HEK293 (cell line): Measurements from ENCODE around the gene SMTNL2.

Source experiments
- CTCF ChIA-PET: fragments of 350-600 bp; formaldehyde crosslinking; extraction: SDS; loops from one replicate; lab custom pipeline; 2021; ENCODE audit warnings: antibody characterized with exemption; lab: Yijun Ruan, JAX
- POLR2A ChIA-PET: fragments of 300-600 bp; formaldehyde crosslinking; extraction: SDS; loops from one replicate; lab custom pipeline; 2020; ENCODE audit warnings: antibody characterized with exemption, inconsistent platforms; lab: Yijun Ruan, JAX
- H3K27ac ChIP-seq: fragments of 200-500 bp; sonication (Bioruptor generic); 2 replicates; pipeline ENCODE4 v1.5.1; 2014; ENCODE audit warnings: low read depth, low read length, control low read depth, inconsistent platforms; ENCODE audit errors: extremely low read depth
- H3K36me3 ChIP-seq, 2 experiments: fragments of 200-500 bp in 1 of 2; sonication (Bioruptor generic) in 1 of 2; 1 replicate in 1 of 2; 2 replicates in 1 of 2; pipeline ENCODE4 v1.5.1; 2014 to 2017; ENCODE audit warnings: inconsistent platforms in 2 of 2, low read length in 2 of 2; ENCODE audit not compliant: control insufficient read depth in 2 of 2, insufficient read depth in 1 of 2
- H3K4me1 ChIP-seq: fragments of 200-500 bp; sonication (Bioruptor generic); 2 replicates; pipeline ENCODE4 v1.5.1; 2014; ENCODE audit warnings: mild to moderate bottlenecking, low read length, inconsistent platforms; ENCODE audit not compliant: control insufficient read depth, insufficient read depth
- H3K4me3 ChIP-seq: 2 replicates; pipeline ENCODE4 v1.5.1; 2011; ENCODE audit warnings: low read depth, mild to moderate bottlenecking, control low read depth, low read length, moderate library complexity
- H3K9me3 ChIP-seq: fragments of 200-500 bp; sonication (Bioruptor generic); 2 replicates; pipeline ENCODE4 v1.5.1; 2014; ENCODE audit warnings: low read depth, low read length, inconsistent platforms; ENCODE audit not compliant: control insufficient read depth, insufficient read depth
- HOXC10 ChIP-seq: sonication (generic); formaldehyde crosslinking; IDR thresholded peaks from 2 replicates; pipeline ENCODE4 v1.8.1; 2023; ENCODE audit warnings: mild to moderate bottlenecking, missing genetic modification reagents
- SCRT2 ChIP-seq: fragments of 450-650 bp; formaldehyde crosslinking; IDR thresholded peaks from 2 replicates; pipeline ENCODE4 v1.5.1; 2016; ENCODE audit warnings: missing biosample characterization, missing genetic modification characterization
- SP7 ChIP-seq: fragments of 450-650 bp; formaldehyde crosslinking; IDR thresholded peaks from 2 replicates; pipeline ENCODE4 v1.5.1; 2016; ENCODE audit warnings: missing biosample characterization, missing genetic modification characterization
- TCF7L2 ChIP-seq: IDR thresholded peaks from 2 replicates; pipeline ENCODE4 v1.6.1; 2011; ENCODE audit warnings: low read depth, mild to moderate bottlenecking, inconsistent platforms, low read length, moderate library complexity, borderline replicate concordance
- YY2 ChIP-seq: fragments of 450-650 bp; formaldehyde crosslinking; IDR thresholded peaks from 2 replicates; pipeline ENCODE4 v1.5.1; 2016; ENCODE audit warnings: missing biosample characterization, missing genetic modification characterization
- ZEB2 ChIP-seq: fragments of 450-650 bp; formaldehyde crosslinking; IDR thresholded peaks from 2 replicates; pipeline ENCODE4 v1.5.1; 2016; ENCODE audit warnings: missing biosample characterization, missing genetic modification characterization
- ZNF335 ChIP-seq: fragments of 450-650 bp; formaldehyde crosslinking; conservative IDR thresholded peaks from 2 replicates; pipeline ENCODE4 v1.5.1; 2016; ENCODE audit warnings: missing biosample characterization, missing genetic modification characterization
- ZNF366 ChIP-seq: fragments of 450-650 bp; formaldehyde crosslinking; conservative IDR thresholded peaks from 2 replicates; pipeline ENCODE4 v1.5.1; 2016; ENCODE audit warnings: missing biosample characterization, missing genetic modification characterization
- ZNF394 ChIP-seq: fragments of 450-650 bp; formaldehyde crosslinking; IDR thresholded peaks from 2 replicates; pipeline ENCODE4 v1.5.1; 2016; ENCODE audit warnings: missing biosample characterization, missing genetic modification characterization, mild to moderate bottlenecking, moderate library complexity, borderline replicate concordance
- ZNF561 ChIP-seq: fragments of 450-650 bp; IDR thresholded peaks from 2 replicates; pipeline ENCODE4 v1.5.1; 2018; ENCODE audit warnings: missing biosample characterization, missing genetic modification characterization, borderline replicate concordance
- ZNF600 ChIP-seq: fragments of 450-650 bp; formaldehyde crosslinking; IDR thresholded peaks from 2 replicates; pipeline ENCODE4 v1.5.1; 2016; ENCODE audit warnings: missing biosample characterization, missing genetic modification characterization
- ZNF629 ChIP-seq: fragments of 450-650 bp; formaldehyde crosslinking; IDR thresholded peaks from 2 replicates; pipeline ENCODE4 v1.5.1; 2017; ENCODE audit warnings: missing biosample characterization, missing genetic modification characterization
- ZNF654 ChIP-seq: fragments of 450-650 bp; formaldehyde crosslinking; IDR thresholded peaks from 2 replicates; pipeline ENCODE4 v1.5.1; 2016; ENCODE audit warnings: low read depth, missing biosample characterization, missing genetic modification characterization
- ZSCAN23 ChIP-seq: fragments of 450-650 bp; formaldehyde crosslinking; IDR thresholded peaks from 2 replicates; pipeline ENCODE4 v1.5.1; 2016; ENCODE audit warnings: missing biosample characterization, missing genetic modification characterization
- TF ChIP-seq, protein P1 (sequence below): fragments of 450-650 bp; formaldehyde crosslinking; IDR thresholded peaks from 2 replicates; pipeline ENCODE4 v1.5.1; 2016; ENCODE audit warnings: missing biosample characterization, missing genetic modification characterization
- TF ChIP-seq, protein P2 (sequence below): fragments of 450-650 bp; formaldehyde crosslinking; IDR thresholded peaks from 2 replicates; pipeline ENCODE4 v1.5.1; 2017; ENCODE audit warnings: missing biosample characterization, missing genetic modification characterization
- TF ChIP-seq, protein P3 (sequence below): fragments of 450-650 bp; formaldehyde crosslinking; conservative IDR thresholded peaks from 2 replicates; pipeline ENCODE4 v1.5.1; 2016; ENCODE audit warnings: low read depth, missing biosample characterization, missing genetic modification characterization

SMTNL2 gene

DNA sequence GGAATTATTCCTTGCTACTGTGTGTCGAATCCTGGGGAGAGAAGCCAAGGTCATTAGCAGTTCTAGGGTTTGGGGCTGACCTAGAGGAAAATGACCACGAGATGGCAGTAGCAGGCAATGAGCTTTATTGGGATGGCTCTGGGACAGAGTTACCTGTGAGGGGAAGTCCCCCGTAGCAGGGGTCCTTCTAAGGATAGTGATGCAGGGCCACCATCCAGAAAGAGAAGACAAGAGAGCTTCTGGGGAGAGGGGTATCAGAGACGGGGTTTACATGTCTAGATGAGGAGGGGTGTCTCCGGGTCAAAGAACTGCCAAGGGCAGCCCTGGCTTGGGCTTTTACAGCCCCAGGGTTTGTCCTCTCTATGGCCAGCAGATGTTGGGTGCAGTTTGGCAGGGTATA is 17.5 kb upstream of the SMTNL2 start:
- POLR2A ChIA-PET: interaction anchor here (1.1 to 1.9 kb wide), 3 partner anchors 11 to 137 kb away, joined by 5 to 12 read pairs (median 9); partner anchors contain the start of genes MYBBP1A and PELP1
- Histone ChIP-seq H3K36me3 (no peaks in the 10 kb centered on the region), H3K4me1 (no peaks in the 10 kb centered on the region), H3K4me3 (no peak overlapping the region), H3K9me3 (no peaks in the 10 kb centered on the region)
- CTCF ChIA-PET: interaction anchor here (0.5 to 8.7 kb wide), 66 partner anchors 10 to 502 kb away, joined by 3 to 289 read pairs (median 4); partner anchors contain the start of genes CHRNE, GLTPD2, MED11 and MYBBP1A
- TF ChIP-seq ZNF394 (tag by site-specific recombination): 0 out of 2 replicates have a peak, but pooled peaks have one; percentile 20
- peak; percentile 64 for TF ChIP-seq ZEB2 (tag by site-specific recombination)
- no peak for TF ChIP-seq YY2 (tag by site-specific recombination)
- peak; percentile 94 for TF ChIP-seq ZNF654 (tag by site-specific recombination)
- no peak for TF ChIP-seq ZNF366 (tag by site-specific recombination)
- 0 out of 2 replicates have a peak, but pooled peaks have one; percentile 39 for TF ChIP-seq SP7 (tag by site-specific recombination)
- TF ChIP-seq, protein P1, sequence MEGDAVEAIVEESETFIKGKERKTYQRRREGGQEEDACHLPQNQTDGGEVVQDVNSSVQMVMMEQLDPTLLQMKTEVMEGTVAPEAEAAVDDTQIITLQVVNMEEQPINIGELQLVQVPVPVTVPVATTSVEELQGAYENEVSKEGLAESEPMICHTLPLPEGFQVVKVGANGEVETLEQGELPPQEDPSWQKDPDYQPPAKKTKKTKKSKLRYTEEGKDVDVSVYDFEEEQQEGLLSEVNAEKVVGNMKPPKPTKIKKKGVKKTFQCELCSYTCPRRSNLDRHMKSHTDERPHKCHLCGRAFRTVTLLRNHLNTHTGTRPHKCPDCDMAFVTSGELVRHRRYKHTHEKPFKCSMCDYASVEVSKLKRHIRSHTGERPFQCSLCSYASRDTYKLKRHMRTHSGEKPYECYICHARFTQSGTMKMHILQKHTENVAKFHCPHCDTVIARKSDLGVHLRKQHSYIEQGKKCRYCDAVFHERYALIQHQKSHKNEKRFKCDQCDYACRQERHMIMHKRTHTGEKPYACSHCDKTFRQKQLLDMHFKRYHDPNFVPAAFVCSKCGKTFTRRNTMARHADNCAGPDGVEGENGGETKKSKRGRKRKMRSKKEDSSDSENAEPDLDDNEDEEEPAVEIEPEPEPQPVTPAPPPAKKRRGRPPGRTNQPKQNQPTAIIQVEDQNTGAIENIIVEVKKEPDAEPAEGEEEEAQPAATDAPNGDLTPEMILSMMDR: peak; percentile 61
- peak; percentile 70 for TF ChIP-seq ZNF335 (tag by site-specific recombination)
- peak; percentile 48; the same call in 1 of the 2 replicates for TF ChIP-seq ZNF561
- TF ChIP-seq, all 188 proteins: peak for 7
- no peak overlapping the region for H3K27ac ChIP-seq

DNA sequence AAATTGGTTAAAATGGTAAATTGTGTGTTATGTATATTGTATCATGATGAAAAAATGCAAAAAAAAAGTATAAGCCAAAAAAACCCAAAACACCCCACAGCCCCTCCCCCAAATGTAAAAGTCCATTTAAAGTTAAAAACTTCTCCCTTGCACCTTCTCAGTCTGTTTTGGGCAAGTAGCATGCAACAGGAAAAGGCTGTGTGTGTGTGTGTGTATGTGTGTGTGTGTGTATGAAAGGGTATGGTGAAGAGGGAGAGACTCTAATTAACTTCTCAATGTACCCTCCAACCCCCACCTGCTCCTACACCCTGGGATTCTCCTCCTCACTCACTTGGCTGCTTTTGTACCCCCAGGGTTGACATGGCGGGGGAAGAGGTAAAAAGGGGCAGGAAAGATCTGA is 14.7 kb upstream of the SMTNL2 start:
- H3K4me1 ChIP-seq: no peaks in the 10 kb centered on the region
- no peaks in the 10 kb centered on the region for H3K9me3 ChIP-seq
- CTCF ChIA-PET: interaction anchor here (0.6 to 8.7 kb wide), 7 partner anchors 9 to 319 kb away, joined by 3 to 289 read pairs (median 20); partner anchors contain the start of genes GGT6 and SMTNL2
- TF ChIP-seq, protein P2, sequence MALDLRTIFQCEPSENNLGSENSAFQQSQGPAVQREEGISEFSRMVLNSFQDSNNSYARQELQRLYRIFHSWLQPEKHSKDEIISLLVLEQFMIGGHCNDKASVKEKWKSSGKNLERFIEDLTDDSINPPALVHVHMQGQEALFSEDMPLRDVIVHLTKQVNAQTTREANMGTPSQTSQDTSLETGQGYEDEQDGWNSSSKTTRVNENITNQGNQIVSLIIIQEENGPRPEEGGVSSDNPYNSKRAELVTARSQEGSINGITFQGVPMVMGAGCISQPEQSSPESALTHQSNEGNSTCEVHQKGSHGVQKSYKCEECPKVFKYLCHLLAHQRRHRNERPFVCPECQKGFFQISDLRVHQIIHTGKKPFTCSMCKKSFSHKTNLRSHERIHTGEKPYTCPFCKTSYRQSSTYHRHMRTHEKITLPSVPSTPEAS (tag by site-specific recombination): 0 out of 2 replicates have a peak, but pooled peaks have one; percentile 29
- TF ChIP-seq ZNF600 (tag by site-specific recombination) (no peak), SCRT2 (0 out of 2 replicates have a peak, but pooled peaks have one; percentile 16)
- H3K27ac ChIP-seq: no peak overlapping the region
- POLR2A ChIA-PET: interaction anchor here (0.6 to 1.2 kb wide), 2 partner anchors 14 to 114 kb away, joined by 3 to 5 read pairs; partner anchors contain the start of gene MYBBP1A
- H3K36me3 ChIP-seq: no peaks in the 10 kb centered on the region
- no peak overlapping the region for H3K4me3 ChIP-seq

DNA sequence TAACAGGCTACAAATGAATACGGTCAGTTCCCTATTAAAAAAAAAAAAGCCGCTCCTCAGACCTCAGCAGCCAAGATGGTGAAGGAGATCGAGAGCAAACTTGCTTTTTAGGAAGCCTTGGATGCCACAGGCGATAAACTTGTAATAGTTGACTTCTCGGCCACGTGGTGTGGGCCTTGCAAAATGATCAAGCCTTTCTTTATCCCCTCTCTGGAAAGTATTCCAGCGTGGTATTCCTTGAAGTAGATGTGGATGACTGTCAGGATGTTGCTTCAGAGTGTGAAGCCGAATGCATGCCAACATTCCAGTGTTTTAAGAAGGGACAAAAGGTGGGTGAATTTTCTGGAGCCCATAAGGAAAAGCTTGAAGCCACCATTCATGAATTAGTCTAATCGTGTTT is 12.2 kb upstream of the SMTNL2 start:
- CTCF ChIA-PET: interaction anchor here (0.6 to 8.7 kb wide), 3 partner anchors 9 to 52 kb away, joined by 3 to 289 read pairs (median 7); no protein-coding TSS in a partner anchor
- H3K36me3 ChIP-seq: no peaks in the 10 kb centered on the region
- 0 out of 2 replicates have a peak, but pooled peaks cover 4% of the 10 kb centered on the region for H3K4me1 ChIP-seq
- H3K27ac ChIP-seq: no peak overlapping the region
- POLR2A ChIA-PET: interaction anchor here (0.5 to 0.6 kb wide), 3 partner anchors 9 to 33 kb away, joined by 3 to 5 read pairs (median 4); no protein-coding TSS in a partner anchor
- H3K9me3 ChIP-seq: no peaks in the 10 kb centered on the region
- no peak overlapping the region for H3K4me3 ChIP-seq
- TF ChIP-seq ZSCAN23 (tag by site-specific recombination): no peak
- no peak for TF ChIP-seq HOXC10 (CRISPR knock-in tag)
- TF ChIP-seq ZNF629 (tag by site-specific recombination): no peak
- TF ChIP-seq, protein P3, sequence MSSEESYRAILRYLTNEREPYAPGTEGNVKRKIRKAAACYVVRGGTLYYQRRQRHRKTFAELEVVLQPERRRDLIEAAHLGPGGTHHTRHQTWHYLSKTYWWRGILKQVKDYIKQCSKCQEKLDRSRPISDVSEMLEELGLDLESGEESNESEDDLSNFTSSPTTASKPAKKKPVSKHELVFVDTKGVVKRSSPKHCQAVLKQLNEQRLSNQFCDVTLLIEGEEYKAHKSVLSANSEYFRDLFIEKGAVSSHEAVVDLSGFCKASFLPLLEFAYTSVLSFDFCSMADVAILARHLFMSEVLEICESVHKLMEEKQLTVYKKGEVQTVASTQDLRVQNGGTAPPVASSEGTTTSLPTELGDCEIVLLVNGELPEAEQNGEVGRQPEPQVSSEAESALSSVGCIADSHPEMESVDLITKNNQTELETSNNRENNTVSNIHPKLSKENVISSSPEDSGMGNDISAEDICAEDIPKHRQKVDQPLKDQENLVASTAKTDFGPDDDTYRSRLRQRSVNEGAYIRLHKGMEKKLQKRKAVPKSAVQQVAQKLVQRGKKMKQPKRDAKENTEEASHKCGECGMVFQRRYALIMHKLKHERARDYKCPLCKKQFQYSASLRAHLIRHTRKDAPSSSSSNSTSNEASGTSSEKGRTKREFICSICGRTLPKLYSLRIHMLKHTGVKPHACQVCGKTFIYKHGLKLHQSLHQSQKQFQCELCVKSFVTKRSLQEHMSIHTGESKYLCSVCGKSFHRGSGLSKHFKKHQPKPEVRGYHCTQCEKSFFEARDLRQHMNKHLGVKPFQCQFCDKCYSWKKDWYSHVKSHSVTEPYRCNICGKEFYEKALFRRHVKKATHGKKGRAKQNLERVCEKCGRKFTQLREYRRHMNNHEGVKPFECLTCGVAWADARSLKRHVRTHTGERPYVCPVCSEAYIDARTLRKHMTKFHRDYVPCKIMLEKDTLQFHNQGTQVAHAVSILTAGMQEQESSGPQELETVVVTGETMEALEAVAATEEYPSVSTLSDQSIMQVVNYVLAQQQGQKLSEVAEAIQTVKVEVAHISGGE (tag by site-specific recombination): no peak
- TF ChIP-seq TCF7L2: no peak
